ENCODE results near the gene HCFC1R1. TPM values are rescaled to one million over a fixed set of nuclear protein-coding genes. Genes with fewer than 3 reads are reported as not detected.
"Not testable (repeated sequence)": the region's sequence is repeated elsewhere in the genome, so short reads cannot be mapped to it uniquely, and the experiment has no call there.

The HCFC1R1 gene
- total RNA-seq, 2 experiments from 2014 or later: 22.6 to 26.8 TPM

DNA sequence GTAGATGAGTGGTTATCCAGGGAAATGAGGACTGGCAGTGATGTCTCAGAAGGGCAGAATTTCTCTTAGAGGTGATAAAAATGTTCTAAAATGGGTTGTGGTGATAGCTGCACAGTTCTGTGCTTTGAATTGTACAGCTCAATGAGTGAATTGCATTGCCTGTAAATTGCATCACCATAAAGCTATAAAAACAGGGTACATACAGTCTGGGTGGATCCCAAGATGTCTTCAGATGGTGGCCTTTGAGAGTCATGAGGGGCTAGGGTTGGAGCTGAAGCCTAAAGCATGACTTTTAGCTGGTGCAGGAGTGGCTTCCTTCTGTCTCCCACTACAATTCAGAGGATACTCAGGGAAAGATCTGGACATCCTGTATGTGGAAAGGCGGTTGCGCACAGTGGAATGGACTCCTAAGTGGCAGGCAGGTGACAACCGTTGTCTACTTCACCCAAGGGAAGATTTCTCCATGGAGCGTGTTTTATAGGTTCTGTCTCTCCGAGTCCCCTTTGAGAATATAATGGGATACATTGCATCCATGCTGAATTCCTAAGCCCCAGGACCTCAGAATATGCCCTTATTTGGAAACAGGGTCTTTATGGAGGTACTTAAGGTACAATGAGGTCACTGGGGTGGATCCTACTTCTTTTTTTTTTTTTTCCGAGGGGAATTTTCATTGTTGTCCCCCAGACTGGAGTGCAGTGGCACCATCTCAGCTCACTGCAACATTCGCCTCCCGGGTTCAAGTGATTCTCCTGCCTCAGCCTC, 40.1 kb upstream of the HCFC1R1 start:
- no peak for DNase-seq
- Mint-ChIP-seq H3K27ac (peak overlapping the region; percentile 97), H3K4me3 (no peak overlapping the region), H3K9me3 (no peaks in the 10 kb centered on the region), H3K36me3 (ENCODE audit: low read depth) (peaks cover 31% of the 10 kb centered on the region), H3K27me3 (ENCODE audit: low read depth) (no peaks in the 10 kb centered on the region), H3K4me1 (ENCODE audit: low read depth) (peaks cover 54% of the 10 kb centered on the region)
- CTCF ChIA-PET: interaction anchor here (0.7 to 11.2 kb wide), 7 partner anchors 12 to 104 kb away, joined by 4 to 187 read pairs (median 4); partner anchors contain the start of gene ZNF213
- intact Hi-C loops (cut with micrococcal nuclease): no loop called here

DNA sequence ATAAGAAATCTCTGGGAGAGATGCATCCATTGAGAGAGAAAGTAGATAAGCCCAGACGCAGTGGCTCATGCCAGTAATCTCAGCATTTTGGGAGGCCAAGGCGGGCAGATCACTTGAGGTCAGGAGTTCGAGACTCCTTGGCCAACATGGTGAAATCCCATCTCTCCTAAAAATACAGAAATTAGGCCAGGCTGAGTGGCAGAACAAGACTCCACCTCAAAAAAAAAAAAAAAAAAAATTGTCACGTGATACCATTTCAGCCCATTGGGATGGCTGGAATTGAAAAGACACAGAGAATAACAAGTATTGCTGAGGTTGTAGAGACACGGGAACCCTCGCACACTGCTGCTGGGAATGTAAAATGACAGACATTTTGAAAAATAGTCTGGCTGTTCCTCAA, 38.8 kb upstream of the HCFC1R1 start:
- peaks cover 19% of the 10 kb centered on the region for H3K36me3 Mint-ChIP-seq (ENCODE audit: low read depth)
- H3K27me3 Mint-ChIP-seq (ENCODE audit: low read depth): no peaks in the 10 kb centered on the region
- H3K27ac Mint-ChIP-seq: no peak overlapping the region
- H3K4me1 Mint-ChIP-seq (ENCODE audit: low read depth): peaks cover 47% of the 10 kb centered on the region
- H3K4me3 Mint-ChIP-seq: no peak overlapping the region
- CTCF ChIA-PET: interaction anchor here (3.2 to 11.2 kb wide), 2 partner anchors 13 to 68 kb away, joined by 20 to 187 read pairs; partner anchors contain the start of gene ZNF213
- no peaks in the 10 kb centered on the region for H3K9me3 Mint-ChIP-seq
- intact Hi-C loops (cut with micrococcal nuclease): no loop called here
- DNase-seq: no peak

DNA sequence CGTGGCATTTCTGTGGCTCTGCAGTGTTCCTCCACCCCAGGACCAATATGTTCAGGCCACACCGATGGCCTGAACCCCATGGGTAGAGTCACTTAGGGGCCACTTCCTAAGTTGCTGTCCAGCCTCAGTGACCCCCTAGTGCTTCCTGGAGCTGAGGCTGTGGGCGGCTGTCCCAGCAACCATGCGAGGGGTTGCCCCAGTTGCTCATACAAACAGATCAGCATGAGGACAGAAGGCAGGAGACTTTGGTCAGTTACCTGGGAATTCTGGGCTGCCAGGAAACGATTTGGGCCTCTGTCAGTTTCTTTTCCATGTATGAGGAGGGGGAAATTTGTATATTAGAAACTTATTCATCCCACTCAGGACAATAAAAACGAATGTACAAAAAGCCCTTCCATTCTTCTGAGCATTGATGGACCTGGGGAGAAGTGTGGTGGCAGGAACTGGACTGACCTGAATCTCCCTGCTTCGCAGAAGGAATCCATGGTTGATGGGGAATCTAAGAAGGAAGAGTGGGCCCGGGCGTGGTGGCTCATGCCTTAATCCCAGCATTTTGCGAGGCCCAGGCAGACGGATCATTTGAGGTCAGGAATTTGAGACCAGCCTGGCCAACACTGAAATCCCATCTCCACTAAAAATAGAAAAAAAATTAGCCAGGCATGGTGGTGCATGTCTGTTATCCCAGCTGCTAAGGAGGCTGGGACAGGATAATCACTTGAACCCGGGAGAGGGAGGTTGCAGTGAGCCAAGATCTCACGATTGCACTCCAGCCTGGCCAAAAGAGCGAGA, 36.8 kb upstream of the HCFC1R1 start:
- Mint-ChIP-seq H3K9me3 (no peaks in the 10 kb centered on the region), H3K4me1 (ENCODE audit: low read depth) (peaks cover 50% of the 10 kb centered on the region), H3K4me3 (peak overlapping the region; percentile 89), H3K27ac (peak overlapping the region; percentile 91), H3K27me3 (ENCODE audit: low read depth) (no peaks in the 10 kb centered on the region), H3K36me3 (ENCODE audit: low read depth) (peaks cover 2% of the 10 kb centered on the region)
- intact Hi-C loops (cut with micrococcal nuclease): no loop called here
- CTCF ChIA-PET: interaction anchor here (0.9 to 11.2 kb wide), 12 partner anchors 10 to 90 kb away, joined by 3 to 187 read pairs (median 12); partner anchors contain the start of genes ZNF205 and ZNF213
- DNase-seq: no peak

DNA sequence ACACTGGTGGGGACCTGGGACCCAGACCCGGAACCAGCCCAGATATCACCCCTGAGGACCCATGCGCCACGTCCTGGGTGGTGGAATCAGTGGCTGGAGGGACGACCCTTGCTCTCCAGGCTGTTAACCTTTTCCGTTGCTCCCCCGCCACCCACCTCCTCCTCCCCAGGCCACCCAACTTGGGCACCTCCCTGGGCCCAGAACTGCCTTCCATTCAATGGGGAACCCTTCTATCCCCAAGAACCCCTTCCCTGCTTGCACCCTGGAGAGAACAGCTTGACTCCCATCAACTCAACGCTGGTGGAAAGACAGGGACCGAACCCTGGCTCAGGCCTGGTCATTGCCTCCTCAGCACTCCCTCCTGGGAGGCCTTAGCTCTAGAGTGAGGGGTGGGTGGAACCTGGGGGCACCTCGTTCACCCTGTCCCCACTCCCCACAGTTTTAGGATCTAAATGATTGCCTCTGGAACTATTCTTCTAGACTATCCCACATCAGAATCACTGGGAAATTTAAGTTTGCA, 36.0 kb upstream of the HCFC1R1 start:
- Mint-ChIP-seq H3K9me3 (no peaks in the 10 kb centered on the region), H3K27me3 (ENCODE audit: low read depth) (no peaks in the 10 kb centered on the region), H3K36me3 (ENCODE audit: low read depth) (peaks cover 6% of the 10 kb centered on the region), H3K4me3 (peak overlapping the region; percentile 89), H3K4me1 (ENCODE audit: low read depth) (peaks cover 50% of the 10 kb centered on the region), H3K27ac (peak overlapping the region; percentile 91)
- no peak for DNase-seq
- intact Hi-C loops (cut with micrococcal nuclease): loop anchor here (1.0 to 5.0 kb wide), 5 partner anchors 16 to 107 kb away; partner anchors contain the start of genes HCFC1R1, THOC6 and TNFRSF12A
- CTCF ChIA-PET: interaction anchor here (0.6 to 11.2 kb wide), 14 partner anchors 9 to 91 kb away, joined by 3 to 187 read pairs (median 7); partner anchors contain the start of genes ZNF205 and ZNF213

DNA sequence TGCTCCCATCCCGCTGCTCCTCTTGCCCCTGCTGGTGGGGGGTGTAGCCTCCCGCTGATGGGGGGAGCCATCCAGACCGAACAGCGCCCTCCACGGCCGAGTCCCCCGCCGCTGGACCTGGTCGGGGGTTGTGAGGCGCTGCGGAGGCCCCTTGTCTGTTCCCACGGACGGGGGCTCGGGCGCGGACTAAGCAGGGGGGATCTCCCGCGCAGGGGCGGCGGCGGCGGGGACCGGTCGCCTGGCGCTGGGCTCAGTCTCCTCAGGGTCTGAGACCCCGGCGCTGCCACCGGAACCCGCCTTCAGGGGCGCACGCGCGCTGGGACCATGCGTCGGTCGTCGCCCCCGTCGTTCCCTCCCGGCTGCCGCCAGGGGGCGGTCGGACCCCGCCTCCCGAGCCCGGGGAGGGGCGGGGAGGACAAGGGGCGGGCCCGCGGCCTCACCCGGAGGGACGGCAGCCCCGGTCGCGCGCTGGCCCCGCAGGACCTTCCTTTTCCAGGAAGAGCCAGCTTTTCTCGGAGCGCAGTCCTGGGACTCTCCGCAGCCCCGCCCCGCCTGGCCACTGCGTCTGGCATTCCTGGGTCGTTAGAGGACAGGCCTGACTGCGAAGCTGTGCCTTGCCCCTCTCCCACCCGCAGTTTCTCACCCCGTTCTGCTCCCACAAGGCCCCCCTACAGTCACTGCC, 35.4 kb upstream of the HCFC1R1 start:
- Mint-ChIP-seq H3K27ac (peak overlapping the region; percentile 91), H3K4me1 (ENCODE audit: low read depth) (peaks cover 48% of the 10 kb centered on the region), H3K27me3 (ENCODE audit: low read depth) (no peaks in the 10 kb centered on the region), H3K4me3 (peak overlapping the region; percentile 89), H3K36me3 (ENCODE audit: low read depth) (peaks cover 7% of the 10 kb centered on the region), H3K9me3 (no peaks in the 10 kb centered on the region)
- intact Hi-C loops (cut with micrococcal nuclease): loop anchor here (1.0 to 5.0 kb wide), 5 partner anchors 16 to 107 kb away; partner anchors contain the start of genes HCFC1R1, THOC6 and TNFRSF12A
- DNase-seq: peak; percentile 85
- CTCF ChIA-PET: interaction anchor here (0.6 to 11.2 kb wide), 22 partner anchors 8 to 130 kb away, joined by 3 to 187 read pairs (median 6); partner anchors contain the start of genes MMP25, ZNF205 and ZNF213

DNA sequence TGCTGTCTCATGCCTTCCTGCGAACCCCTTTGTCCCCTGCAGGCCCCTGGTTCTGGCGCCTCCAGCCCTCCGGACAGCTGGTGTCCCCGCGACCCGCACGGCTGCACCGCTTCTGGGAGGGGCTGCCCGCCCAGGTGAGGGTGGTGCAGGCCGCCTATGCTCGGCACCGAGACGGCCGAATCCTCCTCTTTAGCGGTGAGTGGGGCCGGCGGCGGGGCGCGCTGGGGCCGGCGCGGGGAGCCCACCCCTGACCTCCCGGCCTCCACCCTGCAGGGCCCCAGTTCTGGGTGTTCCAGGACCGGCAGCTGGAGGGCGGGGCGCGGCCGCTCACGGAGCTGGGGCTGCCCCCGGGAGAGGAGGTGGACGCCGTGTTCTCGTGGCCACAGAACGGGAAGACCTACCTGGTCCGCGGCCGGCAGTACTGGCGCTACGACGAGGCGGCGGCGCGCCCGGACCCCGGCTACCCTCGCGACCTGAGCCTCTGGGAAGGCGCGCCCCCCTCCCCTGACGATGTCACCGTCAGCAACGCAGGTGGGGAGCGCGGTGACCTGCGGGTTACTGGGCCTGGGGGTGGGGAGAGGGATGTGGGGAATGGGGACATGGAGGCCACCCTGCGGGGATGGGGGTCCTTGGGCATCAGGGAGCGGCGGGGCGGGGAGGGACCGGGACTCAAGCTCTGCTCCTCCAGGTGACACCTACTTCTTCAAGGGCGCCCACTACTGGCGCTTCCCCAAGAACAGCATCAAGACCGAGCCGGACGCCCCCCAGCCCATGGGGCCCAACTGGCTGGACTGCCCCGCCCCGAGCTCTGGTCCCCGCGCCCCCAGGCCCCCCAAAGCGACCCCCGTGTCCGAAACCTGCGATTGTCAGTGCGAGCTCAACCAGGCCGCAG, 34.6 kb upstream of the HCFC1R1 start:
- CTCF ChIA-PET: interaction anchor here (0.5 to 11.2 kb wide), 21 partner anchors 10 to 1570 kb away, joined by 3 to 187 read pairs (median 6); partner anchors contain the start of genes MMP25 and ZNF213
- peak; percentile 75 for DNase-seq
- intact Hi-C loops (cut with micrococcal nuclease): loop anchor here (1.0 to 5.0 kb wide), 6 partner anchors 17 to 108 kb away; partner anchors contain the start of genes HCFC1R1, THOC6 and TNFRSF12A
- H3K4me3 Mint-ChIP-seq: peak overlapping the region; percentile 89
- peaks cover 7% of the 10 kb centered on the region for H3K36me3 Mint-ChIP-seq (ENCODE audit: low read depth)
- peak overlapping the region; percentile 63 for H3K27ac Mint-ChIP-seq
- no peaks in the 10 kb centered on the region for H3K27me3 Mint-ChIP-seq (ENCODE audit: low read depth)
- peaks cover 44% of the 10 kb centered on the region for H3K4me1 Mint-ChIP-seq (ENCODE audit: low read depth)
- no peaks in the 10 kb centered on the region for H3K9me3 Mint-ChIP-seq

DNA sequence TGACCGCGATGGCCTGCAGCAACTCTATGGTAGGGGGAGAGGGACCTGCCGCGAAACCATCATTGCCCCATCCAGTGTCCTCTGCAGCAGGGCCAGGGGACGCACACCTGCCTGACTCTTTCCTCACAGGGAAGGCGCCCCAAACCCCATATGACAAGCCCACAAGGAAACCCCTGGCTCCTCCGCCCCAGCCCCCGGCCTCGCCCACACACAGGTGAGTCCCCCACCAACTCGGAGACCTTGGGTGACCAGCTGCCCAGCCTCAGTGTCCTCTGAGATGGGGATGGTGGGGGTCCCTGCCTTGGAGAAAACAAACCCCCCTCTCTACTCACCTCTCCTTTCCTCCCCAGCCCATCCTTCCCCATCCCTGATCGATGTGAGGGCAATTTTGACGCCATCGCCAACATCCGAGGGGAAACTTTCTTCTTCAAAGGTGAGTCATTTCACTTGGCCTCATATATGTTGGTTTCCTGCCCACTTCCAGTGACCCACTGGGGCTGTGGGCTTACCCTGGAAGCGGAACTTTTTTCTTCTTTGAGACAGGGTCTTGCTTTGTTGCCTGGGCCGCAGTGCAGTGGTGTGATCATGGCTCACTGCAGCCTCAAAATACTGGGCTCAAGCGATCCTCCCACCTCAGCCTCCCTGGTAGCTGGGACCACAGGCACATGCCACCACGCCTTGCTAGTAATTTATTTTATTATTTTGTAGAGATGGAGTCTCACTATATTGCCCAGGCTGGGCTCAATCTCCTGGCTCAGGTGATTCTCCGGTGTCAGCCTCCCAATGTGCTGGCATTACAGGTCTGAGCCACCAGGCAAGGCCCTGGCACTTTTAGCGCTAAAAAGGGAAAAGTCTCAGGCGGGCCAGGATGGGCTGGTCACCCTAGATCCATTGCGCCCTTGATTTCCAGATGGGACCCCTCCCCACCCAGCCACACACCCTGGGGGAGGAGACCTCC, 33.7 kb upstream of the HCFC1R1 start:
- Mint-ChIP-seq H3K4me1 (ENCODE audit: low read depth) (peaks cover 43% of the 10 kb centered on the region), H3K27me3 (ENCODE audit: low read depth) (no peaks in the 10 kb centered on the region), H3K9me3 (no peaks in the 10 kb centered on the region), H3K4me3 (peak overlapping the region; percentile 27), H3K36me3 (ENCODE audit: low read depth) (peaks cover 7% of the 10 kb centered on the region), H3K27ac (no peak overlapping the region)
- CTCF ChIA-PET: interaction anchor here (1.0 to 11.2 kb wide), 10 partner anchors 9 to 73 kb away, joined by 3 to 187 read pairs (median 15); partner anchors contain the start of genes MMP25 and ZNF213
- DNase-seq: no peak
- intact Hi-C loops (cut with micrococcal nuclease): loop anchor here (1.0 to 5.0 kb wide), 3 partner anchors 35 to 54 kb away; partner anchors contain the start of genes HCFC1R1, THOC6 and TNFRSF12A

DNA sequence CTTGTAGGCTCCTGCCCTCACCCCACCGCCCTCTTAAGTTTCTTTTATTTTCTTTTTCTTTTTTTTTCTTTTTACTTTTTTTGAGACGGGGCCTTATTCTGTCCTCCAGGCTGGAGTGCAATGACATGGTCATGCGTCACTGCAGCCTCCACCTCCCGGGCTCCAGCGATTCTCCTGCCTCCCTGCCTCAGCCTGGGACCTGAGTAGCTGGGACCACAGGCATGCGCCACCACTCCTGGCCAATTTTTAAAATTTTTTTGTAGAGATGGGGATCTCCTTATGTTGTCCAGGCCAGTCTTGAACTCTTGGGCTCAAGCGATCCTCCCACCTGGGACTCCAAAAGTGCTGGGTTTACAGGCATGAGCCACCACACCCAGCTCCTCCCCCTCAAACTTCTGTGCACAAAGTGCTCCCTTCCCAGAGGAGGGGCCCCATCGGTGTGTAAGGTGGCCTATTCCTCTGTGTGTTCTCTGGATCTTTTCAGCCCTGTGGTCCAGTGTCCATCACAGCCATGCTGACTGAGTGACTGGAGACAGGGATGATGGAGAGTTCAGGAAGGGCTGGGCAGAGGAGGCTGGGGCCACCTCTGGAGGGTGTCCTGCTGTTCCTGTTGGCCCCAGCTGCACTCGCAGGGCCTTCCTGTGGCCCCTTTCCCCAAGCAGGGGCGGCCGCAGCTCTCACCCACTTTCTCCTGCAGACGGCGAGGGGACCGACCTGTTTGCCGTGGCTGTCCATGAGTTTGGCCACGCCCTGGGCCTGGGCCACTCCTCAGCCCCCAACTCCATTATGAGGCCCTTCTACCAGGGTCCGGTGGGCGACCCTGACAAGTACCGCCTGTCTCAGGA, 32.8 kb upstream of the HCFC1R1 start:
- H3K27ac Mint-ChIP-seq: no peak overlapping the region
- H3K4me1 Mint-ChIP-seq (ENCODE audit: low read depth): peaks cover 37% of the 10 kb centered on the region
- peaks cover 9% of the 10 kb centered on the region for H3K36me3 Mint-ChIP-seq (ENCODE audit: low read depth)
- no peak for DNase-seq
- no peaks in the 10 kb centered on the region for H3K9me3 Mint-ChIP-seq
- H3K27me3 Mint-ChIP-seq (ENCODE audit: low read depth): no peaks in the 10 kb centered on the region
- H3K4me3 Mint-ChIP-seq: no peak overlapping the region
- CTCF ChIA-PET: interaction anchor here (0.9 to 3.9 kb wide), 2 partner anchors 20 to 23 kb away, joined by 3 to 38 read pairs; no protein-coding TSS in a partner anchor
- intact Hi-C loops (cut with micrococcal nuclease): loop anchor here (5.0 kb wide), 1 partner anchor 34 kb away; the partner anchor contains the start of genes HCFC1R1, THOC6 and TNFRSF12A

DNA sequence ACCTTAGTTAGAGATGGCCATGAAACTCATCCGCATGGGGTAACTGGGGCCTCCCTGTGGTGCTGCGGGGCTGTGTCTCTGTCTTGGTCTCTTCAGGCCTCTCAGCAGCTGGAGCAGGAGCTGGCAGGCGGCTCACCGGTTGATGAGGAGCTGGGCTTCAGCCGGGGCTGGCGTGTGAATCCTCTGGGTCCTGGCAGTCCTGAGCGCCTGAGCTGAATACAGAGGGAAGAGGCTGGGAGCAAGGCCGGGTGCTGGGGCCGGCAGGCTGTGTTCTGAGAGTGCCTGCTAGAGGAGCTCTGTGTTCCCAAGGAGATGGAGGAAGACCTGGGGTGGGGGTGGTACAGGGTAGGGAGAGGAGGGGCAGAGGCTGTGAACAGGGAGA, 32.0 kb upstream of the HCFC1R1 start:
- not testable (repeated sequence) for H3K27me3 Mint-ChIP-seq (ENCODE audit: low read depth); DNase-seq; H3K4me3 Mint-ChIP-seq; H3K36me3 Mint-ChIP-seq (ENCODE audit: low read depth); H3K9me3 Mint-ChIP-seq
- H3K4me1 Mint-ChIP-seq (ENCODE audit: low read depth): peaks cover 44% of the 10 kb centered on the region
- peak overlapping the region; percentile 62 for H3K27ac Mint-ChIP-seq
- CTCF ChIA-PET: interaction anchor here (0.9 to 1.2 kb wide), 2 partner anchors 23 to 24 kb away, joined by 3 read pairs; no protein-coding TSS in a partner anchor
- intact Hi-C loops (cut with micrococcal nuclease): loop anchor here (5.0 kb wide), 1 partner anchor 33 kb away; the partner anchor contains the start of genes HCFC1R1, THOC6 and TNFRSF12A
